Stimulated activated CD4-positive, alpha-beta T cell treated with anti-CD3 and anti-CD28 coated beads, Interleukin-4, amount 100 ng/mL, for 4 hours (primary cell): ENCODE data around the gene TIMP2.
A peak's percentile ranks its signal among the peaks of the same experiment; 100 is the strongest.

Experiments used
- DNase-seq, 2 experiments: peaks; one replicate each; pipeline ENCODE4 v3.0.0-alpha.2; 2020

Gene TIMP2

GRCh38 chr17:78831688-78832540 is 93.3 kb downstream of the TIMP2 start:
- DNase-seq = no peak

- no peak for DNase-seq
Measured at GRCh38 chr17:78829477-78829876, 95.7 kb downstream of the TIMP2 start.

- no peak for DNase-seq
Measured at GRCh38 chr17:78828470-78829185, 96.6 kb downstream of the TIMP2 start.

GRCh38 chr17:78826836-78827509 is 98.2 kb downstream of the TIMP2 start:
- DNase-seq = no peak

- no peak for DNase-seq
Measured at GRCh38 chr17:78826421-78826820, 98.8 kb downstream of the TIMP2 start.

- no peak for DNase-seq
Measured at GRCh38 chr17:78825696-78826095, 99.5 kb downstream of the TIMP2 start.

GRCh38 chr17:78824240-78824639 is 100.9 kb downstream of the TIMP2 start:
- no peak for DNase-seq

GRCh38 chr17:78823282-78824046 is 101.7 kb downstream of the TIMP2 start:
- no peak for DNase-seq

- no peak for DNase-seq
Measured at GRCh38 chr17:78822552-78822951, 102.6 kb downstream of the TIMP2 start.

- DNase-seq = no peak
Measured at GRCh38 chr17:78821961-78822360, 103.2 kb downstream of the TIMP2 start.

GRCh38 chr17:78820841-78821240 is 104.3 kb downstream of the TIMP2 start:
- no peak for DNase-seq

GRCh38 chr17:78819806-78820792 is 105.1 kb downstream of the TIMP2 start:
- DNase-seq = no peak

GRCh38 chr17:78819402-78819801 is 105.8 kb downstream of the TIMP2 start:
- DNase-seq = no peak

GRCh38 chr17:78818932-78819331 is 106.3 kb downstream of the TIMP2 start:
- peak in 1 of 2 experiments; percentile 43 for DNase-seq

GRCh38 chr17:78818152-78818846 is 106.9 kb downstream of the TIMP2 start:
- DNase-seq = no peak

GRCh38 chr17:78817123-78817522 is 108.1 kb downstream of the TIMP2 start:
- peak in 1 of 2 experiments; percentile 50 for DNase-seq

GRCh38 chr17:78815696-78816095 is 109.5 kb downstream of the TIMP2 start:
- DNase-seq = no peak

GRCh38 chr17:78812855-78813254 is 112.3 kb downstream of the TIMP2 start:
- no peak for DNase-seq

- no peak for DNase-seq
Measured at GRCh38 chr17:78808163-78808562, 117.0 kb downstream of the TIMP2 start.

GRCh38 chr17:78806451-78806850 is 118.7 kb downstream of the TIMP2 start:
- peak in 1 of 2 experiments; percentile 31 for DNase-seq

- peak; percentile 60 to 71 for DNase-seq
Measured at GRCh38 chr17:78805301-78805700, 119.9 kb downstream of the TIMP2 start.
